Parathyroid adenoma (tissue), 2 donors: ENCODE data around the gene FHL3.

Experiments
- H2AFZ ChIP-seq: fragments of 300-600 bp; sonication (generic); one replicate; pipeline ENCODE4 v1.7.0; 2017; ENCODE audit warnings: antibody characterized with exemption, mild to moderate bottlenecking
- H3K27ac ChIP-seq: fragments of 300-600 bp; sonication (generic); one replicate; pipeline ENCODE4 v1.7.0; 2017
- H3K27me3 ChIP-seq: fragments of 300-600 bp; sonication (generic); one replicate; pipeline ENCODE4 v1.7.0; 2017; ENCODE audit warnings: low read length; ENCODE audit not compliant: control insufficient read depth, insufficient read depth
- H3K36me3 ChIP-seq: fragments of 300-600 bp; sonication (generic); one replicate; pipeline ENCODE4 v1.7.0; 2017; ENCODE audit warnings: low read length; ENCODE audit not compliant: control insufficient read depth, insufficient read depth
- H3K4me1 ChIP-seq: fragments of 300-600 bp; sonication (generic); one replicate; pipeline ENCODE4 v1.7.0; 2017; ENCODE audit warnings: control low read depth
- H3K4me2 ChIP-seq: fragments of 300-600 bp; sonication (generic); one replicate; pipeline ENCODE4 v1.7.0; 2017; ENCODE audit warnings: low read length
- H3K4me3 ChIP-seq: fragments of 300-600 bp; sonication (generic); one replicate; pipeline ENCODE4 v1.7.0; 2017; ENCODE audit warnings: low read depth, low read length
- H3K79me2 ChIP-seq: fragments of 300-600 bp; sonication (generic); one replicate; pipeline ENCODE4 v1.7.0; 2017; ENCODE audit warnings: control low read depth
- H3K9ac ChIP-seq: fragments of 300-600 bp; sonication (generic); one replicate; pipeline ENCODE4 v1.7.0; 2017; ENCODE audit warnings: mild to moderate bottlenecking
- H3K9me3 ChIP-seq: fragments of 300-600 bp; sonication (generic); one replicate; pipeline ENCODE4 v1.7.0; 2017; ENCODE audit warnings: low read length; ENCODE audit not compliant: control insufficient read depth
- TF ChIP-seq, protein P1 (sequence below): fragments of 300-600 bp; sonication (generic); IDR thresholded peaks from one replicate; pipeline ENCODE4 v1.7.0; 2017; ENCODE audit warnings: antibody characterized with exemption, mild to moderate bottlenecking
- donor health status: primary hyperparathyroidism.

FHL3 gene

DNA sequence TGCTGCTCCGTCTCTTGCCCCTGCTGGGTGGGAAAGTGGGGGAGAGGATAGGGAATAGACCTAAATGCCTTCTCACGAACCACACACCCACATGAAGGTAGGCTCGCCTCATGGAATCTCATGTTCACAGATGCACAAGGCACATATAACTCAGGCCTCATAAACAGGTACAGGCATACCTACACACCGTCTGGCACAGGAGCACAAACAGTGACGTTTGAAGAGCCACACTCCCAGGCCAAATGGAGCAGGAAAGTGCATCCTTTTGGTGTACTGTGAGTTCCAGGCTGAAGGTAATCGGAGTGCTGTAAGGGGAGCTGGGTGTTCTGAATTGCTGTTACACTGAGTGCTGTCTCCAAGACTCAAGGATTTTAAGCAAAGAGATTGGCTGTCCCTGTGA is 20.4 kb upstream of the FHL3 start:
- Histone ChIP-seq H3K9ac (no peak overlapping the region), H3K36me3 (no peaks in the 10 kb centered on the region), H3K9me3 (no peaks in the 10 kb centered on the region), H3K4me3 (no peak overlapping the region), H2AFZ (no peak overlapping the region), H3K4me2 (no peak overlapping the region), H3K4me1 (peaks cover 10% of the 10 kb centered on the region), H3K79me2 (no peaks in the 10 kb centered on the region), H3K27me3 (no peaks in the 10 kb centered on the region), H3K27ac (no peak overlapping the region)
- TF ChIP-seq, protein P1, sequence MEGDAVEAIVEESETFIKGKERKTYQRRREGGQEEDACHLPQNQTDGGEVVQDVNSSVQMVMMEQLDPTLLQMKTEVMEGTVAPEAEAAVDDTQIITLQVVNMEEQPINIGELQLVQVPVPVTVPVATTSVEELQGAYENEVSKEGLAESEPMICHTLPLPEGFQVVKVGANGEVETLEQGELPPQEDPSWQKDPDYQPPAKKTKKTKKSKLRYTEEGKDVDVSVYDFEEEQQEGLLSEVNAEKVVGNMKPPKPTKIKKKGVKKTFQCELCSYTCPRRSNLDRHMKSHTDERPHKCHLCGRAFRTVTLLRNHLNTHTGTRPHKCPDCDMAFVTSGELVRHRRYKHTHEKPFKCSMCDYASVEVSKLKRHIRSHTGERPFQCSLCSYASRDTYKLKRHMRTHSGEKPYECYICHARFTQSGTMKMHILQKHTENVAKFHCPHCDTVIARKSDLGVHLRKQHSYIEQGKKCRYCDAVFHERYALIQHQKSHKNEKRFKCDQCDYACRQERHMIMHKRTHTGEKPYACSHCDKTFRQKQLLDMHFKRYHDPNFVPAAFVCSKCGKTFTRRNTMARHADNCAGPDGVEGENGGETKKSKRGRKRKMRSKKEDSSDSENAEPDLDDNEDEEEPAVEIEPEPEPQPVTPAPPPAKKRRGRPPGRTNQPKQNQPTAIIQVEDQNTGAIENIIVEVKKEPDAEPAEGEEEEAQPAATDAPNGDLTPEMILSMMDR: no peak

DNA sequence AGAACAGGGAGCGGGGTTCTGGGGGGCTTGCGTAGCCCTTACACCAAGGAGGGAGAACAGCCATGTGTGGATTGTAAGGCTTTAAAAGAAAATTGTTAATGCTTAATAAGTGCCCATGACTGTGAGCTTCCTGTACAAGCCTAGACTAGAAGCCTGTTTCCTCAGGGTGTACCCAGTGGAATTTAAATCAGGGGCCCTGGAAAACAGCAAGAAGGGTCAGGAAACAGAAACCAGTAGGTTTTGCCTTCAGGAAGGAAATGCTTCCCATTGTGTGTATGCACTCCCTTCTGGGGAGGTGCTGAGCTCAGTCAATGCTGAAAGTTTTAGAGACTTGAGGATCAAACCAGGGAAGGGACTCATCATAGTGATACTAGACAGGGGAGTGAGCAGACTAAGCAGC is 19.9 kb upstream of the FHL3 start:
- H3K27ac ChIP-seq: no peak overlapping the region
- no peaks in the 10 kb centered on the region for H3K27me3 ChIP-seq
- H3K4me3 ChIP-seq: no peak overlapping the region
- H3K79me2 ChIP-seq: no peaks in the 10 kb centered on the region
- H3K4me1 ChIP-seq: peaks cover 7% of the 10 kb centered on the region
- H3K9ac ChIP-seq: no peak overlapping the region
- H3K36me3 ChIP-seq: no peaks in the 10 kb centered on the region
- TF ChIP-seq, protein P1: no peak
- H3K9me3 ChIP-seq: no peaks in the 10 kb centered on the region
- H3K4me2 ChIP-seq: no peak overlapping the region
- no peak overlapping the region for H2AFZ ChIP-seq

DNA sequence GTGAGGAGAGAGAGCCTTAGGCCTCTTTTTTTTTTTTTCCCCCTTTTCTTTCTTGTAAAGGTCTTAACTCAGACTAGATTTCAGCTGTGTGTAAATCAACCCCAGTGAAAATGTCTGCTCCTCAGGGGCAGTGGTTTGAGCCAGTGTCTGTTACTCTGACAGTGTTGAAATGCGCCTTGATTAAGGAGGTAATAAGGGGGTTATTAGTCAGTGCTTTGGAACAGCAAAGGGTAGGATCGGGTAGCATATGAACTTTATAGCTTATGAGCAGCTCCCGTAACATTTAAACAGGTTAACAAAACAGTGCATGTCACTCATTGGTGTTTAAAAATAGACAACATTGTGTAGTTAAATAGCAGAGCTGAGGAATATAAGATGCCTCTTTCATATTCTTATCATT is 17.5 kb upstream of the FHL3 start:
- H3K4me2 ChIP-seq: no peak overlapping the region
- no peak overlapping the region for H3K27ac ChIP-seq
- H3K9ac ChIP-seq: no peak overlapping the region
- TF ChIP-seq, protein P1: no peak
- no peaks in the 10 kb centered on the region for H3K36me3 ChIP-seq
- no peak overlapping the region for H2AFZ ChIP-seq
- H3K9me3 ChIP-seq: no peaks in the 10 kb centered on the region
- H3K4me1 ChIP-seq: no peaks in the 10 kb centered on the region
- H3K4me3 ChIP-seq: no peak overlapping the region
- no peaks in the 10 kb centered on the region for H3K79me2 ChIP-seq
- H3K27me3 ChIP-seq: no peaks in the 10 kb centered on the region

DNA sequence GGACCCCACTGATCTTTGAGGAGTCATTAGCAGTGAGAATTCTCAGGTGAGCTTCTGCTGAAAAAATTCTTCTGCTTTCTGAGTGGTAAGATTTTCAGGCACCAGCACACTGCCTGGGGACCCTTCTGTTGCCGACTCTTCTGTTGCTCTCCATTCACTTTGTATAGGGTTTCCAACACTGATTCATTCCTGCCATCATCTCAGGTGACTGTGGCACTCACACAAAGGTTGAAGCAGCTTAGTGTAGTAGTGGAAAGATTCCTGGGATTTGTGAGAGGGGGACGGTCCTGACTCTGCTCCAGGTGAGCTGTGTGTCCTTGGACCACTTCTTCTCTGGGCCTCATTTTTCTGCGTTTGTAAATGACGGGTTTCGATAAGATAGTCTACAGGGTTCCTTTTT is 16.7 kb upstream of the FHL3 start:
- Histone ChIP-seq H3K27me3 (no peaks in the 10 kb centered on the region), H3K36me3 (no peaks in the 10 kb centered on the region), H3K9ac (no peak overlapping the region), H3K27ac (no peak overlapping the region), H2AFZ (no peak overlapping the region), H3K9me3 (no peaks in the 10 kb centered on the region), H3K79me2 (no peaks in the 10 kb centered on the region), H3K4me3 (no peak overlapping the region), H3K4me2 (no peak overlapping the region), H3K4me1 (no peaks in the 10 kb centered on the region)
- TF ChIP-seq, protein P1: no peak

DNA sequence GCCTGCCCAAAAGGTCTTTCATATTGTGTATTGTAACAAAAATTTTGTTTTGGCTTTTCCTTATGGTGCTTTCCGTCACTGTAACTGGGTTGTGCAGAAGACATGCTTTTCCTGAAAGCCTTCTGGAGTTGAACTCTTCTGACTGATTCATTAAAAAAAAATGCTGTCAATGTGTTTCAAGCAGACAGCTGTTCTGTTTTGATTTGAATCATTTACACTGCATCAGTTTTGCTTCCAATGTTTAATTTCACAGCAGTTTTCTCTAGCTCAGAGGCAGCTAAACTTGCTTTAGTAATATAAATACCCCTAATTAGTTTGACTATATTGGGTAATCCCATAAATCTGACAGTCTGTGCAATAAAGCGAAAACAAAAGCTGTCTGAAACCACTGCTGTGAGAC is 15.1 kb upstream of the FHL3 start:
- Histone ChIP-seq H3K4me1 (no peaks in the 10 kb centered on the region), H3K27ac (no peak overlapping the region), H2AFZ (no peak overlapping the region), H3K79me2 (no peaks in the 10 kb centered on the region), H3K9ac (no peak overlapping the region), H3K27me3 (no peaks in the 10 kb centered on the region), H3K4me2 (no peak overlapping the region), H3K9me3 (no peaks in the 10 kb centered on the region), H3K36me3 (no peaks in the 10 kb centered on the region), H3K4me3 (no peak overlapping the region)
- TF ChIP-seq, protein P1: no peak
